MM.1S (cell line): ENCODE results near the gene CBR3.
"Not testable (repeated sequence)": the region's sequence is repeated elsewhere in the genome, so short reads cannot be mapped to it uniquely, and the experiment has no call there.

Experiments
- DNase-seq: peaks from one replicate; pipeline ENCODE4 v3.0.0-alpha.2; 2015
- H2AFZ ChIP-seq: fragments of 300-600 bp; sonication (generic); 2 replicates; pipeline ENCODE4 v1.6.0; 2016; ENCODE audit warnings: antibody characterized with exemption, low read length
- H3F3A ChIP-seq: fragments of 300-600 bp; sonication (generic); 2 replicates; pipeline ENCODE4 v1.6.1; 2016; ENCODE audit warnings: mild to moderate bottlenecking, antibody characterized with exemption, low read length, moderate library complexity, mixed read lengths; ENCODE audit not compliant: insufficient read depth
- H3K27ac ChIP-seq: fragments of 300-600 bp; sonication (generic); 2 replicates; pipeline ENCODE4 v1.5.1; 2016; ENCODE audit warnings: mild to moderate bottlenecking, low read length
- H3K27me3 ChIP-seq: fragments of 300-600 bp; sonication (generic); replicated peaks from 2 replicates; pipeline ENCODE4 v1.6.0; 2016; ENCODE audit warnings: low read length; ENCODE audit not compliant: insufficient read depth
- H3K36me3 ChIP-seq: fragments of 300-600 bp; sonication (generic); replicated peaks from 2 replicates; pipeline ENCODE4 v1.6.1; 2016; ENCODE audit warnings: mild to moderate bottlenecking, low read length, mixed read lengths; ENCODE audit not compliant: insufficient read depth
- H3K4me1 ChIP-seq: fragments of 300-600 bp; sonication (generic); 2 replicates; pipeline ENCODE4 v1.6.1; 2016; ENCODE audit warnings: low read length, mixed read lengths
- H3K4me2 ChIP-seq: fragments of 300-600 bp; sonication (generic); 2 replicates; pipeline ENCODE4 v1.6.0; 2016; ENCODE audit warnings: low read depth, low read length
- H3K4me3 ChIP-seq: fragments of 300-600 bp; sonication (generic); 2 replicates; pipeline ENCODE4 v1.5.1; 2016; ENCODE audit warnings: low read length, mixed read lengths
- H3K79me2 ChIP-seq: fragments of 300-600 bp; sonication (generic); 2 replicates; pipeline ENCODE4 v1.6.1; 2016; ENCODE audit warnings: mixed run types, low read length, mixed read lengths
- H3K9ac ChIP-seq: fragments of 300-600 bp; sonication (generic); 2 replicates; pipeline ENCODE4 v1.6.1; 2016; ENCODE audit warnings: low read length, mixed read lengths
- H3K9me2 ChIP-seq: fragments of 300-600 bp; sonication (generic); replicated peaks from 2 replicates; pipeline ENCODE4 v1.6.1; 2016; ENCODE audit warnings: mild to moderate bottlenecking, low read length, mixed read lengths; ENCODE audit not compliant: insufficient read depth
- H3K9me3 ChIP-seq: fragments of 300-600 bp; sonication (generic); replicated peaks from 2 replicates; pipeline ENCODE4 v1.6.1; 2016; ENCODE audit warnings: mild to moderate bottlenecking, low read length, mixed read lengths; ENCODE audit not compliant: insufficient read depth
- H4K20me1 ChIP-seq: fragments of 300-600 bp; sonication (generic); 2 replicates; pipeline ENCODE4 v1.6.1; 2016; ENCODE audit warnings: mild to moderate bottlenecking, low read length, moderate library complexity, mixed read lengths; ENCODE audit not compliant: insufficient read depth
- CTCF ChIP-seq: fragments of 300-600 bp; sonication (generic); IDR thresholded peaks from 2 replicates; pipeline ENCODE4 v1.5.1; 2016; ENCODE audit warnings: antibody characterized with exemption, low read length, mixed read lengths
- EZH2 ChIP-seq: fragments of 300-600 bp; sonication (generic); optimal IDR thresholded peaks from 2 replicates; pipeline ENCODE3; 2017; ENCODE audit warnings: low read depth, mild to moderate bottlenecking, antibody characterized with exemption, low read length, mixed read lengths
- EZH2phosphoT487 ChIP-seq: fragments of 300-600 bp; sonication (generic); IDR thresholded peaks from 2 replicates; pipeline ENCODE4 v1.6.1; 2018; ENCODE audit warnings: antibody characterized with exemption, low read length

CBR3 gene

GRCh38 chr21:36127250-36127904, 7.5 kb upstream of the CBR3 start:
- H3K79me2 ChIP-seq: no peaks in the 10 kb centered on the region
- no peaks in the 10 kb centered on the region for H3K9me3 ChIP-seq
- no peaks in the 10 kb centered on the region for H3K36me3 ChIP-seq
- TF ChIP-seq CTCF: no peak
- TF ChIP-seq EZH2phosphoT487: no peak
- no peak for TF ChIP-seq EZH2
- no peaks in the 10 kb centered on the region for H3K4me1 ChIP-seq
- no peak overlapping the region for H3K27ac ChIP-seq
- H3K9ac ChIP-seq: no peak overlapping the region
- no peak overlapping the region for H3K4me2 ChIP-seq
- H2AFZ ChIP-seq: no peak overlapping the region
- no peak for DNase-seq
- H4K20me1 ChIP-seq: no peaks in the 10 kb centered on the region
- H3F3A ChIP-seq: no peaks in the 10 kb centered on the region
- H3K9me2 ChIP-seq: no peaks in the 10 kb centered on the region
- no peak overlapping the region for H3K4me3 ChIP-seq
- peaks cover 3% of the 10 kb centered on the region; the same call in 1 of the 2 replicates for H3K27me3 ChIP-seq

- H3K9me2 ChIP-seq: no peaks in the 10 kb centered on the region
- no peaks in the 10 kb centered on the region for H3K79me2 ChIP-seq
- no peak for DNase-seq
- H2AFZ ChIP-seq: no peak overlapping the region
- H3K4me1 ChIP-seq: no peaks in the 10 kb centered on the region
- TF ChIP-seq CTCF: no peak
- no peaks in the 10 kb centered on the region for H3K36me3 ChIP-seq
- H3F3A ChIP-seq: no peaks in the 10 kb centered on the region
- H4K20me1 ChIP-seq: no peaks in the 10 kb centered on the region
- peaks cover 8% of the 10 kb centered on the region; the same call in 1 of the 2 replicates for H3K27me3 ChIP-seq
- H3K9me3 ChIP-seq: no peaks in the 10 kb centered on the region
- H3K4me2 ChIP-seq: no peak overlapping the region
- no peak overlapping the region for H3K4me3 ChIP-seq
- no peak overlapping the region for H3K27ac ChIP-seq
- no peak overlapping the region for H3K9ac ChIP-seq
Observed at GRCh38 chr21:36127977-36128376, 6.9 kb upstream of the CBR3 start.

GRCh38 chr21:36129219-36129618, 5.7 kb upstream of the CBR3 start:
- Histone ChIP-seq H4K20me1 (no peaks in the 10 kb centered on the region), H2AFZ (no peak overlapping the region), H3K4me3 (no peak overlapping the region), H3K9ac (no peak overlapping the region), H3K4me2 (no peak overlapping the region), H3K4me1 (peaks cover 2% of the 10 kb centered on the region; the same call in 1 of the 2 replicates), H3K27ac (no peak overlapping the region), H3K9me2 (no peaks in the 10 kb centered on the region), H3K9me3 (no peaks in the 10 kb centered on the region), H3K27me3 (peaks cover 13% of the 10 kb centered on the region; the same call in 1 of the 2 replicates), H3F3A (no peaks in the 10 kb centered on the region), H3K36me3 (no peaks in the 10 kb centered on the region), H3K79me2 (no peaks in the 10 kb centered on the region)
- TF ChIP-seq CTCF (no peak), EZH2phosphoT487 (no peak), EZH2 (no peak)
- no peak for DNase-seq

GRCh38 chr21:36130414-36130762, 4.5 kb upstream of the CBR3 start:
- not testable (repeated sequence) for H3K79me2 ChIP-seq, DNase-seq, H3K9me3 ChIP-seq, H3K36me3 ChIP-seq, H3K9ac ChIP-seq, H4K20me1 ChIP-seq, H3K4me1 ChIP-seq, H3K27ac ChIP-seq, H3K9me2 ChIP-seq
- Histone ChIP-seq H3K4me2 (peak overlapping the region; percentile 72), H3K27me3 (peaks cover 16% of the 10 kb centered on the region; the same call in 1 of the 2 replicates), H3F3A (peaks cover 12% of the 10 kb centered on the region; the same call in 1 of the 2 replicates), H3K4me3 (peak overlapping the region; percentile 29; the same call in 1 of the 2 replicates), H2AFZ (0 out of 2 replicates have a peak overlapping the region, but pooled peaks have one; percentile 14)

- H3K4me2 ChIP-seq: peak overlapping the region; percentile 72
- not testable (repeated sequence) for H2AFZ ChIP-seq, H4K20me1 ChIP-seq
Observed at GRCh38 chr21:36130839-36131238, 4.0 kb upstream of the CBR3 start.

More at GRCh38 chr21:36130839-36131238, 4.0 kb upstream of the CBR3 start:
- Histone ChIP-seq H3F3A (peaks cover 16% of the 10 kb centered on the region), H3K27me3 (peaks cover 16% of the 10 kb centered on the region; the same call in 1 of the 2 replicates), H3K4me3 (peak overlapping the region; percentile 29; the same call in 1 of the 2 replicates)
- H3K36me3 ChIP-seq, H3K9me3 ChIP-seq, DNase-seq, H3K4me1 ChIP-seq, H3K9me2 ChIP-seq, H3K27ac ChIP-seq, H3K9ac ChIP-seq, H3K79me2 ChIP-seq: not testable (repeated sequence)
